Measurements from ENCODE around the gene E2F6.

DNA sequence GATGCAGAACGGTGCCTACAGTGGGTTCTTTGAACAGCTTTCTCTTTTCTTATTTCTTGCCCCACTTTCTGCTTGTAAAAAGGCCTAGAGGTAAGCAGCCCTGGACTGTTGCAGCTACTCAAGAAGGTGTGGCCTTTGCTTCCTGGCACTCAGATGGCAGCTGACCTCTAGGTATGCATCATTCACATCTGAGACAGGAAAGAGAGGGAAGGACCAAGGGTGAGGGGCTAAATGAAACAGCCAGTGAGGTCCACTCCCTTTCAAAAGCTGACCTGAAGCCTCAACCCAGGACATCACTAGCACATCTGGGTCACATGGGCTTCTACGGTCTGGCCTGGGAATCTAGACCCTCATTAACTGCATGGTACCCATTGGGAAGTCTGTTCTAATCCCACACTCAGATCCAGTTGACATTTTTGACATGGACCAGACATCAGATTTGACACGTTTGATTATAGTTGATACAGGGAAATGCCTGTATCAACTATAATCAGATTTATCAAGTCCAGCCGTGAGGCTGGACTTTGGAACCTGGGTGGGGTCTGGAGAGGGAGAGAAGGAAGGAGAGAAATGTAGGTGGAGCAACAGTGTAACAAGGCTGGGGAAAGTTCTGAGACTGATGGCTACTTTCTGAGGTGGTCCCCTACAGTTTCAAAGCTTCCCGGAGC, 60.2 kb downstream of the E2F6 start:
- TF ChIP-seq CTCF (IDR thresholded peaks at IDR 0.05) = no peak
- no peak for TF ChIP-seq POLR2A (IDR thresholded peaks at IDR 0.05)
